A549 (cell line): ENCODE results near the gene PDYN. TPM values are rescaled to one million over a fixed set of nuclear protein-coding genes. Genes with fewer than 3 reads are reported as not detected.

Experiments
- ATAC-seq, 2 experiments: fragments of 200-7000 bp in 1 of 2; fragments of >200 bp in 1 of 2; cut with Nextera tagmentation in 1 of 2; cut with Tn5 transposase in 1 of 2; 3 replicates each; pipeline versions ENCODE4 v1.8.0 to v1.9.1; 2018 to 2020; ENCODE audit warnings: mild to moderate bottlenecking in 1 of 2, moderate library complexity in 1 of 2
- CTCF ChIA-PET: fragments of 300-600 bp; sonication (Branson Sonifier 250); formaldehyde crosslinking; extraction: SDS; loops from one replicate; lab custom pipeline; 2021; ENCODE audit warnings: antibody characterized with exemption, inconsistent platforms; lab: Yijun Ruan, JAX
- POLR2A ChIA-PET: fragments of 350-600 bp; formaldehyde crosslinking; extraction: SDS; loops from one replicate; lab custom pipeline; 2021; ENCODE audit warnings: antibody characterized with exemption, inconsistent platforms; lab: Yijun Ruan, JAX
- DNase-seq, 2 experiments: peaks; one replicate each; pipeline versions ENCODE4 v3.0.0 to v3.0.0-alpha.2; 2011 to 2016; ENCODE audit warnings: low read depth in 1 of 2, low spot score in 1 of 2
- FAIRE-seq: peaks from 2 replicates; lab custom pipeline; 2011; peaks lifted over from hg19 to GRCh38; lab: Jason Lieb, UNC
- H3K27ac ChIP-seq, 2 experiments: fragments of >200 bp; sonication (Bioruptor Twin); formaldehyde crosslinking; 3 replicates each; pipeline ENCODE4 v1.5.1; 2016 to 2017
- H3K4me1 ChIP-seq: fragments of >200 bp; sonication (Bioruptor Twin); formaldehyde crosslinking; 3 replicates; pipeline ENCODE4 v1.6.1; 2016
- H3K4me2 ChIP-seq: fragments of >200 bp; sonication (Bioruptor Twin); formaldehyde crosslinking; 3 replicates; pipeline ENCODE4 v1.6.1; 2016
- H3K4me3 ChIP-seq: fragments of >200 bp; sonication (Bioruptor Twin); formaldehyde crosslinking; 3 replicates; pipeline ENCODE4 v1.5.1; 2016
- H3K9me3 ChIP-seq: fragments of >200 bp; sonication (Bioruptor Twin); formaldehyde crosslinking; 3 replicates; pipeline ENCODE4 v1.6.1; 2016
- BHLHE40 ChIP-seq: IDR thresholded peaks from 2 replicates; pipeline ENCODE4 v1.6.1; 2012; ENCODE audit warnings: low read depth, low read length, inconsistent platforms
- CBX2 ChIP-seq: fragments of 200-600 bp; sonication (generic); IDR thresholded peaks from 2 replicates; pipeline ENCODE4 v1.6.1; 2016; ENCODE audit warnings: low read depth, mild to moderate bottlenecking, borderline replicate concordance
- CBX8 ChIP-seq: fragments of 200-600 bp; sonication (generic); IDR thresholded peaks from 2 replicates; pipeline ENCODE4 v1.6.1; 2016
- CEBPB ChIP-seq, 2 experiments: fragments of >200 bp in 1 of 2; sonication (Bioruptor Twin) in 1 of 2; formaldehyde crosslinking in 1 of 2; IDR thresholded peaks; 2 replicates each; pipeline ENCODE4 v1.6.1; 2012 to 2016
- CHD2 ChIP-seq: fragments of 150-350 bp; IDR thresholded peaks from 2 replicates; pipeline ENCODE4 v1.6.1; 2014; ENCODE audit warnings: low read length; ENCODE audit not compliant: partially characterized antibody
- EHF ChIP-seq: fragments of 250-450 bp; sonication (Bioruptor Pico); IDR thresholded peaks from 2 replicates; pipeline ENCODE4 v1.5.0; 2020; ENCODE audit warnings: mild to moderate bottlenecking
- FOSL2 ChIP-seq, 2 experiments: fragments of 450-650 bp in 1 of 2; fragments of >200 bp in 1 of 2; sonication (Bioruptor Twin) in 1 of 2; formaldehyde crosslinking; IDR thresholded peaks; 2 replicates each; pipeline versions ENCODE4 v1.5.0 to v1.6.1; 2016 to 2020; ENCODE audit warnings: mild to moderate bottlenecking in 1 of 2, moderate library complexity in 1 of 2
- HEYL ChIP-seq: fragments of 250-450 bp; sonication (Bioruptor Pico); IDR thresholded peaks from 2 replicates; pipeline ENCODE4 v1.8.0; 2021; ENCODE audit warnings: mild to moderate bottlenecking, moderate library complexity
- JUN ChIP-seq, 2 experiments: fragments of >200 bp; sonication (Bioruptor Twin); formaldehyde crosslinking; IDR thresholded peaks; 2 replicates in 1 of 2; 3 replicates in 1 of 2; pipeline ENCODE4 v1.6.1; 2016 to 2017
- KDM1A ChIP-seq: fragments of 200-600 bp; sonication (generic); IDR thresholded peaks from 2 replicates; pipeline ENCODE4 v1.6.1; 2016; ENCODE audit warnings: low read depth, mild to moderate bottlenecking
- MAZ ChIP-seq: fragments of 150-350 bp; IDR thresholded peaks from 2 replicates; pipeline ENCODE4 v1.6.1; 2014; ENCODE audit warnings: antibody characterized with exemption, low read depth, low read length, borderline replicate concordance
- NFE2L2 ChIP-seq: fragments of 150-350 bp; conservative IDR thresholded peaks from 2 replicates; pipeline ENCODE4 v1.6.1; 2014; ENCODE audit warnings: low read length
- NPAS2 ChIP-seq: fragments of 250-450 bp; sonication (Bioruptor Pico); IDR thresholded peaks from 2 replicates; pipeline ENCODE4 v1.8.0; 2022; ENCODE audit warnings: mild to moderate bottlenecking, moderate library complexity, borderline replicate concordance
- PHF8 ChIP-seq: fragments of 200-600 bp; sonication (generic); IDR thresholded peaks from 2 replicates; pipeline ENCODE4 v1.6.1; 2016; ENCODE audit warnings: low read depth, mild to moderate bottlenecking, antibody characterized with exemption, moderate library complexity, borderline replicate concordance
- POLR2A ChIP-seq: IDR thresholded peaks from 2 replicates; pipeline ENCODE4 v1.6.1; 2012; ENCODE audit warnings: mild to moderate bottlenecking, low read length
- RARB ChIP-seq: fragments of 250-450 bp; sonication (Bioruptor Pico); IDR thresholded peaks from 2 replicates; pipeline ENCODE4 v1.8.0; 2021; ENCODE audit warnings: mild to moderate bottlenecking, moderate library complexity
- RCOR1 ChIP-seq: fragments of 150-350 bp; IDR thresholded peaks from 2 replicates; pipeline ENCODE4 v1.6.1; 2014; ENCODE audit warnings: antibody characterized with exemption, low read length, low read depth
- SMC3 ChIP-seq: fragments of >200 bp; sonication (Bioruptor Twin); formaldehyde crosslinking; IDR thresholded peaks from 3 replicates; pipeline ENCODE4 v1.6.1; 2018; ENCODE audit warnings: inconsistent platforms
- TFCP2L1 ChIP-seq: fragments of 250-450 bp; sonication (Bioruptor Pico); IDR thresholded peaks from 2 replicates; pipeline ENCODE4 v1.5.0; 2021; ENCODE audit warnings: mild to moderate bottlenecking
- ZSCAN20 ChIP-seq: fragments of 250-450 bp; sonication (Bioruptor Pico); IDR thresholded peaks from 2 replicates; pipeline ENCODE4 v1.8.0; 2022; ENCODE audit warnings: mild to moderate bottlenecking, moderate library complexity
- WGBS: methylation state at CpG from one replicate; pipeline ENCODE4 v1.1.6; 2017; ENCODE audit errors: missing lambda C conversion rate; 5-methylcytosine and 5-hydroxymethylcytosine counted together
- polyA plus RNA-seq, 4 experiments: library from polyadenylated mRNA; depleted of rRNA in 3 of 4; stranded (reverse); fragments of >200 nt; fragmentation: RNase III in 1 of 4; extraction: RNeasy Plus Mini Kit Qiagen cat#74134 plus additional on column Dnase treatment in 1 of 4; gene quantifications; 2 replicates in 3 of 4; 3 replicates in 1 of 4; pipeline ENCODE4 v1.2.3, GENCODE V29; 2011 to 2017
- TF ChIP-seq, protein P1 (sequence below): fragments of 250-450 bp; sonication (Bioruptor Pico); IDR thresholded peaks from 2 replicates; pipeline ENCODE4 v1.5.0; 2021; ENCODE audit warnings: mild to moderate bottlenecking, moderate library complexity, borderline replicate concordance
- TF ChIP-seq, protein P2 (sequence below): fragments of 200-600 bp; sonication (generic); IDR thresholded peaks from 2 replicates; pipeline ENCODE4 v1.6.1; 2016; ENCODE audit warnings: antibody characterized with exemption, mild to moderate bottlenecking, moderate library complexity
- TF ChIP-seq, protein P3 (sequence below): fragments of >200 bp; sonication (Bioruptor Twin); formaldehyde crosslinking; IDR thresholded peaks from 3 replicates; pipeline ENCODE4 v1.6.1; 2016
- TF ChIP-seq, protein P4 (sequence below): fragments of 250-450 bp; sonication (Bioruptor Pico); IDR thresholded peaks from 2 replicates; pipeline ENCODE4 v1.5.0; 2020; ENCODE audit warnings: low read depth, mild to moderate bottlenecking, moderate library complexity
- TF ChIP-seq, protein P5 (sequence below): IDR thresholded peaks from 2 replicates; pipeline ENCODE4 v1.6.1; 2012
- TF ChIP-seq, protein P6 (sequence below): fragments of >200 bp; sonication (Bioruptor Twin); formaldehyde crosslinking; IDR thresholded peaks from 3 replicates; pipeline ENCODE4 v1.5.1; 2016

PDYN gene
- polyA plus RNA-seq, 2 of the 4 experiments (the other 2 are of a cell fraction), result not detected

DNA sequence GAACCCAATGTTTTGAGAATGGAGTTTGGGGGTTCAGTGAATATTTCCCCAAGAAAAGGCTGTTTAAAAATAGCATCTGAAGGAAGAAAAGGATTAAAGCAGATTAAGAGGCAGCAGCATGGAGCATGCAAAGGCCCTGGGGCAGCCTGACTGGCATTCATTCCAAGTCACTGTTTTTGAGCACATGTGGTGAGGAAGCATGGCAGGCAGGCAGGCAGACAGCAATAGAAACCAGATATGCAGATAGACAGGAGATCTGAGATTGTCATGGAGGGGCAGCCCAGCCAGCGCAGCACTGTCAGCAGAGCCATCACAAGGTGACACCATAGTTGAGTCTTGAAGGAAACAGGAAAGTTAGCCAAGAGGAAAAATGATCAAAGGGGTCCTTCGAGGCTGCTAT lies 60.9 kb downstream of the PDYN start:
- H3K27ac ChIP-seq, result no peak overlapping the region
- ATAC-seq (no peak), DNase-seq (no peak), FAIRE-seq (no peak)
- ChIA-PET CTCF (interaction anchor here (1.0 kb wide), 1 partner anchor 33 kb away, joined by 4 read pairs; no protein-coding TSS in a partner anchor), POLR2A (no interaction called here)
- peaks cover 12% of the 10 kb centered on the region for H3K4me1 ChIP-seq
- no peak for TF ChIP-seq RARB (CRISPR knock-in tag)
- no peak for TF ChIP-seq PHF8
- no peak for TF ChIP-seq TFCP2L1 (CRISPR knock-in tag)
- no peak for TF ChIP-seq EHF (CRISPR knock-in tag)
- no peak for TF ChIP-seq POLR2A
- no peak for TF ChIP-seq FOSL2 (IDR thresholded peaks at IDR 0.05)
- no peak for TF ChIP-seq FOSL2 (CRISPR knock-in tag; IDR thresholded peaks at IDR 0.05)
- TF ChIP-seq, protein P1, sequence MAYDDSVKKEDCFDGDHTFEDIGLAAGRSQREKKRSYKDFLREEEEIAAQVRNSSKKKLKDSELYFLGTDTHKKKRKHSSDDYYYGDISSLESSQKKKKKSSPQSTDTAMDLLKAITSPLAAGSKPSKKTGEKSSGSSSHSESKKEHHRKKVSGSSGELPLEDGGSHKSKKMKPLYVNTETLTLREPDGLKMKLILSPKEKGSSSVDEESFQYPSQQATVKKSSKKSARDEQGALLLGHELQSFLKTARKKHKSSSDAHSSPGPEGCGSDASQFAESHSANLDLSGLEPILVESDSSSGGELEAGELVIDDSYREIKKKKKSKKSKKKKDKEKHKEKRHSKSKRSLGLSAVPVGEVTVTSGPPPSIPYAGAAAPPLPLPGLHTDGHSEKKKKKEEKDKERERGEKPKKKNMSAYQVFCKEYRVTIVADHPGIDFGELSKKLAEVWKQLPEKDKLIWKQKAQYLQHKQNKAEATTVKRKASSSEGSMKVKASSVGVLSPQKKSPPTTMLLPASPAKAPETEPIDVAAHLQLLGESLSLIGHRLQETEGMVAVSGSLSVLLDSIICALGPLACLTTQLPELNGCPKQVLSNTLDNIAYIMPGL (CRISPR knock-in tag), result no peak
- no peak for TF ChIP-seq ZSCAN20 (CRISPR knock-in tag)
- TF ChIP-seq HEYL (CRISPR knock-in tag), result no peak
- TF ChIP-seq, protein P2, sequence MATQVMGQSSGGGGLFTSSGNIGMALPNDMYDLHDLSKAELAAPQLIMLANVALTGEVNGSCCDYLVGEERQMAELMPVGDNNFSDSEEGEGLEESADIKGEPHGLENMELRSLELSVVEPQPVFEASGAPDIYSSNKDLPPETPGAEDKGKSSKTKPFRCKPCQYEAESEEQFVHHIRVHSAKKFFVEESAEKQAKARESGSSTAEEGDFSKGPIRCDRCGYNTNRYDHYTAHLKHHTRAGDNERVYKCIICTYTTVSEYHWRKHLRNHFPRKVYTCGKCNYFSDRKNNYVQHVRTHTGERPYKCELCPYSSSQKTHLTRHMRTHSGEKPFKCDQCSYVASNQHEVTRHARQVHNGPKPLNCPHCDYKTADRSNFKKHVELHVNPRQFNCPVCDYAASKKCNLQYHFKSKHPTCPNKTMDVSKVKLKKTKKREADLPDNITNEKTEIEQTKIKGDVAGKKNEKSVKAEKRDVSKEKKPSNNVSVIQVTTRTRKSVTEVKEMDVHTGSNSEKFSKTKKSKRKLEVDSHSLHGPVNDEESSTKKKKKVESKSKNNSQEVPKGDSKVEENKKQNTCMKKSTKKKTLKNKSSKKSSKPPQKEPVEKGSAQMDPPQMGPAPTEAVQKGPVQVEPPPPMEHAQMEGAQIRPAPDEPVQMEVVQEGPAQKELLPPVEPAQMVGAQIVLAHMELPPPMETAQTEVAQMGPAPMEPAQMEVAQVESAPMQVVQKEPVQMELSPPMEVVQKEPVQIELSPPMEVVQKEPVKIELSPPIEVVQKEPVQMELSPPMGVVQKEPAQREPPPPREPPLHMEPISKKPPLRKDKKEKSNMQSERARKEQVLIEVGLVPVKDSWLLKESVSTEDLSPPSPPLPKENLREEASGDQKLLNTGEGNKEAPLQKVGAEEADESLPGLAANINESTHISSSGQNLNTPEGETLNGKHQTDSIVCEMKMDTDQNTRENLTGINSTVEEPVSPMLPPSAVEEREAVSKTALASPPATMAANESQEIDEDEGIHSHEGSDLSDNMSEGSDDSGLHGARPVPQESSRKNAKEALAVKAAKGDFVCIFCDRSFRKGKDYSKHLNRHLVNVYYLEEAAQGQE, result no peak
- TF ChIP-seq BHLHE40, result no peak
- TF ChIP-seq CBX8, result no peak
- TF ChIP-seq CHD2, result no peak
- TF ChIP-seq RCOR1, result no peak
- TF ChIP-seq, protein P3, sequence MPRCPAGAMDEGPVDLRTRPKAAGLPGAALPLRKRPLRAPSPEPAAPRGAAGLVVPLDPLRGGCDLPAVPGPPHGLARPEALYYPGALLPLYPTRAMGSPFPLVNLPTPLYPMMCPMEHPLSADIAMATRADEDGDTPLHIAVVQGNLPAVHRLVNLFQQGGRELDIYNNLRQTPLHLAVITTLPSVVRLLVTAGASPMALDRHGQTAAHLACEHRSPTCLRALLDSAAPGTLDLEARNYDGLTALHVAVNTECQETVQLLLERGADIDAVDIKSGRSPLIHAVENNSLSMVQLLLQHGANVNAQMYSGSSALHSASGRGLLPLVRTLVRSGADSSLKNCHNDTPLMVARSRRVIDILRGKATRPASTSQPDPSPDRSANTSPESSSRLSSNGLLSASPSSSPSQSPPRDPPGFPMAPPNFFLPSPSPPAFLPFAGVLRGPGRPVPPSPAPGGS, result no peak
- TF ChIP-seq SMC3, result no peak
- TF ChIP-seq NFE2L2, result no peak
- TF ChIP-seq, protein P4, sequence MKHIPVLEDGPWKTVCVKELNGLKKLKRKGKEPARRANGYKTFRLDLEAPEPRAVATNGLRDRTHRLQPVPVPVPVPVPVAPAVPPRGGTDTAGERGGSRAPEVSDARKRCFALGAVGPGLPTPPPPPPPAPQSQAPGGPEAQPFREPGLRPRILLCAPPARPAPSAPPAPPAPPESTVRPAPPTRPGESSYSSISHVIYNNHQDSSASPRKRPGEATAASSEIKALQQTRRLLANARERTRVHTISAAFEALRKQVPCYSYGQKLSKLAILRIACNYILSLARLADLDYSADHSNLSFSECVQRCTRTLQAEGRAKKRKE, result no peak
- no peak for TF ChIP-seq JUN (IDR thresholded peaks at IDR 0.05)
- TF ChIP-seq, all 56 proteins: peak for 0
- Histone ChIP-seq H3K9me3 (no peaks in the 10 kb centered on the region), H3K4me2 (no peak overlapping the region), H3K4me3 (no peak overlapping the region)
- WGBS, result 72% methylated on average over 2 of the region's 2 CpGs

DNA sequence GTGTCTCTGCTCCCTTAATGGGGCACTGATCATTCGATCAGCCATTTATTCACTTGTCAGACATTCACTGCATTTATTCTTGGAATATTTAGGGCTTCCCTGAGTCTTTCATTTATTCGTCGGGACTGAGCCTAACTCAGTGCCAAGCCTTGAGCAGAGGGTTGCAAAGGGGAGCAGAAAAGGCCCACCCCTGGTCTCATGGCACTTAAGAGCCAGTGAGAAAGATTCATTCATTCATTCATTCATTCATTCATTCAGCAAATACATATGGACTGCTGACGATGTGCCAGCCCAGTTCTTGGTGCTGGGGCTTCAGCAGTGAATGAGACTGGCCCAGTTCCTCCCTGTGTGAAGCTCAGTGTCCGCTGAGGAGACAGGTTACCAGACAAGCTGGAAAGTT lies 62.0 kb downstream of the PDYN start:
- FAIRE-seq, result no peak
- POLR2A ChIA-PET, result no interaction called here
- TF ChIP-seq CEBPB (IDR thresholded peaks at IDR 0.05) (no peak), NPAS2 (CRISPR knock-in tag) (no peak), CBX2 (no peak), RCOR1 (no peak), BHLHE40 (no peak), MAZ (no peak), PHF8 (no peak), SMC3 (no peak), JUN (IDR thresholded peaks at IDR 0.05) (no peak), KDM1A (no peak)
- TF ChIP-seq, protein P5, sequence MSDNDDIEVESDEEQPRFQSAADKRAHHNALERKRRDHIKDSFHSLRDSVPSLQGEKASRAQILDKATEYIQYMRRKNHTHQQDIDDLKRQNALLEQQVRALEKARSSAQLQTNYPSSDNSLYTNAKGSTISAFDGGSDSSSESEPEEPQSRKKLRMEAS, result no peak
- TF ChIP-seq, protein P1 (CRISPR knock-in tag), result no peak
- TF ChIP-seq, protein P6, sequence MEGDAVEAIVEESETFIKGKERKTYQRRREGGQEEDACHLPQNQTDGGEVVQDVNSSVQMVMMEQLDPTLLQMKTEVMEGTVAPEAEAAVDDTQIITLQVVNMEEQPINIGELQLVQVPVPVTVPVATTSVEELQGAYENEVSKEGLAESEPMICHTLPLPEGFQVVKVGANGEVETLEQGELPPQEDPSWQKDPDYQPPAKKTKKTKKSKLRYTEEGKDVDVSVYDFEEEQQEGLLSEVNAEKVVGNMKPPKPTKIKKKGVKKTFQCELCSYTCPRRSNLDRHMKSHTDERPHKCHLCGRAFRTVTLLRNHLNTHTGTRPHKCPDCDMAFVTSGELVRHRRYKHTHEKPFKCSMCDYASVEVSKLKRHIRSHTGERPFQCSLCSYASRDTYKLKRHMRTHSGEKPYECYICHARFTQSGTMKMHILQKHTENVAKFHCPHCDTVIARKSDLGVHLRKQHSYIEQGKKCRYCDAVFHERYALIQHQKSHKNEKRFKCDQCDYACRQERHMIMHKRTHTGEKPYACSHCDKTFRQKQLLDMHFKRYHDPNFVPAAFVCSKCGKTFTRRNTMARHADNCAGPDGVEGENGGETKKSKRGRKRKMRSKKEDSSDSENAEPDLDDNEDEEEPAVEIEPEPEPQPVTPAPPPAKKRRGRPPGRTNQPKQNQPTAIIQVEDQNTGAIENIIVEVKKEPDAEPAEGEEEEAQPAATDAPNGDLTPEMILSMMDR, result no peak

More for the DNA sequence above, 62.0 kb downstream of the PDYN start:
- ATAC-seq, result no peak
- H3K4me2 ChIP-seq, result no peak overlapping the region
- WGBS, result 85% methylated on average over 5 of the region's 5 CpGs
- peaks cover 12% of the 10 kb centered on the region for H3K4me1 ChIP-seq
- no peak overlapping the region for H3K4me3 ChIP-seq
- DNase-seq, result no peak
- H3K27ac ChIP-seq, result no peak overlapping the region
- no peaks in the 10 kb centered on the region for H3K9me3 ChIP-seq
- CTCF ChIA-PET, result interaction anchor here (0.7 to 1.0 kb wide), 3 partner anchors 19 to 167 kb away, joined by 3 to 4 read pairs (median 3); no protein-coding TSS in a partner anchor
